Measurements from ENCODE around the gene COQ8B.

COQ8B gene

DNA sequence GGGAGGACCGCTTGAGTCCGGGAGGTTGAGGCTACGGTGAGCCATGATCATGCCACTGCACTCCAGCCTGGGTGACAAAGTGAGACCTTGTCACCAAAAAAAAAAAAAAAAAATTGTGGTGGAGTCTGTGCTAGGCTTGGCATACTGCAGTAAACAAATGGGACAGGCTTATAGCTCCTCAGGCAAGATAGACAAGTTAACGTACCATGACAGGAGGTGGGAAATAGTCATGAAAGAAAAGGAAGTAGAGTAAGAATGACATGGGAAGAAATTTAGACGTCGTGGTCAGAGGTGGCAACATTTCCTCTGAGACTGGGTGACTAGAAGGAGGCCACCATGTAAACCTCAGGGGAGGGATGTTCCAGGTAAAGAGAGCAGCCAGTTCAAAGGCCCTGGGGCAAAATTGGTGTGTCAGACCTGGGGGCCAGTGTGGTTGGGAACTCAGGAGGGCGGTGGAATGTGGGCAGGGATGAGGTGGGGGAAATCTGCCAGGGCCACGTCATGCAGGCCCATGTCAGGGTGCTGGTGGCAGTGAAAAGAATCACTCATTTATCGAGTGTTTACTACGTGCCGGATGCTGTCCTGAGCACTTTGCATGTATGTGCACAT is 39.9 kb upstream of the COQ8B start:
- DNase-seq (ENCODE audit: low read depth in 2 of 2), result no peak
- no peak overlapping the region for H3K4me3 ChIP-seq (replicated peaks in 1 of 2; ENCODE audit: low read depth in 2 of 2, low read length in 2 of 2)
- no peak for TF ChIP-seq CTCF (IDR thresholded peaks at IDR 0.05; ENCODE audit: low read depth, low read length)

DNA sequence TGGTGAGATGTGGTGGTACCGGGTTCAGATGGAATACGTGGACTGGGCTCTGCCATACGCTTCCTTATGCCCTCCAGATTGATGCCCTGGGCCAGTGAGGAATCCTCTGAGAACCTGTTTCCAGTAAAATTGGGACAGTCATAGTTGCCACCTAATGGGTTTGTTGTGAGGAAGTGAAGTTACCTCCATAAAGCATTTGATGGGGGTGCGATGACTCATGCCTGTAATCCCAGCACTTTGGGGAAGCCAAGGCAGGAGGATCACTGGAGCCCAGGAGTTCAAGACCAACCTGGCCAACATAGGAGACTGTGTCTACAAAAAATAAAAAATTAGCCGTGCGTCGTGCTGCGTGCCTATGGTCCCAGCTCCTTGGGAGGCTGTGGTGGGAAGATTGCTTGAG is 39.1 kb upstream of the COQ8B start:
- TF ChIP-seq CTCF (IDR thresholded peaks at IDR 0.05; ENCODE audit: low read depth, low read length), result no peak
- H3K4me3 ChIP-seq (replicated peaks in 1 of 2; ENCODE audit: low read depth in 2 of 2, low read length in 2 of 2), result no peak overlapping the region

DNA sequence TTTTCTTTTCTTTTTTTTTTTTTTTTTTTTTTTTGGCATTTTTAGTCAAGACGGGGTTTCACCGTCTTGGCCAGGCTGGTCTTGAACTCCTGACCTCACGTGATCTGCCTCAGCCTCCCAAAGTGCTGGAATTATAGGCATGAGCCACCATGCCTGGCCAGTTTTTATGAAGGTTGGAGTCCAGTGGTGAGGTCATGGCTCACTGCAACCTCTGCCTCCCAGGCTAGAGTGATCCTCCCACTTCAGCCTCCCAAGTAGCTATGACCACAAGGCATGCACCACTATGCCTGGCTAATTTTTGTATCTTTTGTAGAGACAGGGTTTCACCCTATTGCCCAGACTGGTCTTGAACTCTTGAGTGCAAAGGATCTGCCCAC is 38.5 kb upstream of the COQ8B start:
- no peak overlapping the region for H3K4me3 ChIP-seq (replicated peaks in 1 of 2; ENCODE audit: low read depth in 2 of 2, low read length in 2 of 2)
- no peak for TF ChIP-seq CTCF (IDR thresholded peaks at IDR 0.05; ENCODE audit: low read depth, low read length)
- DNase-seq (ENCODE audit: low read depth in 2 of 2), result no peak

More for the DNA sequence above, 39.1 kb upstream of the COQ8B start:
- no peak for DNase-seq (ENCODE audit: low read depth in 2 of 2)

DNA sequence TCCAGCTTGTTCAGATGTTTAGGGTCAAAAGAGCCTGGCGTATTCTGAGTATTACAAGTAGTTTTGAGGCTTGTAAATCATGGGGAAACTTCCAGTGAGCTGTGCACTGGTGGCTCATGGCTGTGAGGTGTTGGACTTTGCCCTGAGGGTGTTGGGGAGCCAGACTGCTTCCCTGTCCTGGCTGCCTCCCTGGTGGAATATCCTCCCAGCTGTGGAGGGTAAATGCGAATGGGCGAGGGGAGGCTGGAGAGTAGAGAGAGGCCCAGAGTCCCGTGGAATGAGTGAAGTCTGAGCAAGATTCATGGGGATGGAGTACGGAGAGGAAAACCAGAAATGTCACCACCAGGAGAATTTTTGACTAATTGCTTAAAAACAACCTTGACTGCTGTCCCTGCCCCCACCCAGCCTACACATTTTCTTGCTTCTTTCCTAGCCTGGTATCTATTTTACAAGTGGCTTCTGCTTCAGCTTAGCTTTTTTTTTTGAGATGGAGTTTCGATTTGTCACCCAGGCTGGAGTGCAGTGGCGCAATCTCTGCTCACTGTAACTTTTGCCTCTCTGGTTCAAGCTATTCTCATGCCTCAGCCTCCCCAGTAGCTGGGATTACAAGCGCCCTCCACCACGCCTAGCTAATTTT is 38.0 kb upstream of the COQ8B start:
- no peak overlapping the region for H3K4me3 ChIP-seq (replicated peaks in 1 of 2; ENCODE audit: low read depth in 2 of 2, low read length in 2 of 2)
- no peak for DNase-seq (ENCODE audit: low read depth in 2 of 2)
- no peak for TF ChIP-seq CTCF (IDR thresholded peaks at IDR 0.05; ENCODE audit: low read depth, low read length)

- DNase-seq (ENCODE audit: low read depth in 2 of 2), result no peak
- TF ChIP-seq CTCF (IDR thresholded peaks at IDR 0.05; ENCODE audit: low read depth, low read length), result no peak
These were observed 35.6 kb upstream of the COQ8B start for GRCh38 chr19:40752257-40752781.

DNA sequence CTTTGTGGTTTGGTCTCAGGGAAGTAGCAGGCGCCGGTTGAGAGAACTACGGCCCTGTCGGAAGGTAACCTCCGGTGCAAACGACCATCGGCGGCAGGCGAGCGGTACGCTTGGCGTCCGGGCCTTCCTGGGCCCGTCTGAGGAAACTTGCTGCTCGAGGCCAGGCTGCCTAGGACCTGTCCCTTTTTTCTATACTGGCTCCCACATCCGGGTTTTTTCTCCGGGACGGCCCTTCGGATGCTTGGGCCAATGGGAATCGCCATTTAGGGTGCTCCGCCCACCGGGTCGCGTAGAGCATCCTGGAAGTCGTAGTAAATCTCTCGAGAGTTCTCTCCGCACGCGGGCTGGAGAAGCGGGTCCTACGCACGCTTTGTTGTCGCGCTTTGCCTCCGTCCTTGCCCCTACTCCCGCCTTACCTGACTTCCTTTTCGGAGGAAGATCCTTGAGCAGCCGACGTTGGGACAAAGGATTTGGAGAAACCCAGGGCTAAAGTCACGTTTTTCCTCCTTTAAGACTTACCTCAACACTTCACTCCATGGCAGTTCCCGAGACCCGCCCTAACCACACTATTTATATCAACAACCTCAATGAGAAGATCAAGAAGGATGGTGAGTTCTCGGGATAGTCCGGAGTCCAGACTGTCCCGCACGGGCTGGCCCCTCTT is 34.3 kb upstream of the COQ8B start, which contains the start of gene SNRPA:
TSS of gene SNRPA (plus strand) at position 330 of the 664 bp plus-strand sequence. CDS start at position 536, 206 bp downstream.
- TF ChIP-seq CTCF (IDR thresholded peaks at IDR 0.05; ENCODE audit: low read depth, low read length), result no peak
- H3K4me3 ChIP-seq (replicated peaks in 1 of 2; ENCODE audit: low read depth in 2 of 2, low read length in 2 of 2), result peak within 1 kb of the TSS; percentile 77 to 89
- peak; percentile 98 to 99 for DNase-seq (ENCODE audit: low read depth in 2 of 2)

More at GRCh38 chr19:40752257-40752781, 35.6 kb upstream of the COQ8B start:
- H3K4me3 ChIP-seq (replicated peaks in 1 of 2; ENCODE audit: low read depth in 2 of 2, low read length in 2 of 2), result peak overlapping the region; percentile 77 to 89

Measured in cardiac fibroblast (primary cell).